ENCODE results near the gene TOMM70.

DNA sequence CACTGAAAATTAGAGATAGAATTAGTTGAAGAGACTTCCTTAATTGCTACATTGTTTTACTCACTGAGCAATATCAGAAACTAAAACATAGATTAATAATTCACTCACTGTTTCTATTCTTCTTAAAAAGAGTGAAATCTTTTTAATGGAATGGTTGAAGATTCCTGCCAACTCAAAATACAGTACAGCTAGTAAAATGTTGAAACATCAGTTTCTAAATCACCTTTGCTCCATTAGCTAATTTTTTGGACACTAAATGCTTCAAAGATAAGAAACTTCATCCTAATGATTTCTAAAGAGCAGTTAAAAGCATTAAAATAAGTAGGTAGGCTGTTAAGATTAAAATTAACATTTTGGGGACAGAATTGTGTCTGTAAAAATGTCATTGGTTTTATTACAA lies 76.8 kb downstream of the TOMM70 start:
- TF ChIP-seq RFX5 (IDR thresholded peaks at IDR 0.05; ENCODE audit: low read depth, low read length) (no peak), POLR2A (IDR thresholded peaks at IDR 0.05; ENCODE audit: low read depth, low read length) (no peak), CHD1 (IDR thresholded peaks at IDR 0.05; ENCODE audit: low read depth, low read length) (no peak), FOS (IDR thresholded peaks at IDR 0.05; ENCODE audit: low read depth, low read length) (no peak), RAD21 (IDR thresholded peaks at IDR 0.05; ENCODE audit: low read length) (no peak), BHLHE40 (IDR thresholded peaks at IDR 0.05; ENCODE audit: low read depth, low read length) (no peak), SMC3 (IDR thresholded peaks at IDR 0.05; ENCODE audit: low read depth, low read length) (no peak), RCOR1 (IDR thresholded peaks at IDR 0.05; ENCODE audit: insufficient replicate concordance, low read length) (no peak), MXI1 (IDR thresholded peaks at IDR 0.05; ENCODE audit: borderline replicate concordance, low read depth, low read length) (no peak), CEBPB (IDR thresholded peaks at IDR 0.05; ENCODE audit: low read depth, low read length) (no peak)
- TF ChIP-seq, protein P1, sequence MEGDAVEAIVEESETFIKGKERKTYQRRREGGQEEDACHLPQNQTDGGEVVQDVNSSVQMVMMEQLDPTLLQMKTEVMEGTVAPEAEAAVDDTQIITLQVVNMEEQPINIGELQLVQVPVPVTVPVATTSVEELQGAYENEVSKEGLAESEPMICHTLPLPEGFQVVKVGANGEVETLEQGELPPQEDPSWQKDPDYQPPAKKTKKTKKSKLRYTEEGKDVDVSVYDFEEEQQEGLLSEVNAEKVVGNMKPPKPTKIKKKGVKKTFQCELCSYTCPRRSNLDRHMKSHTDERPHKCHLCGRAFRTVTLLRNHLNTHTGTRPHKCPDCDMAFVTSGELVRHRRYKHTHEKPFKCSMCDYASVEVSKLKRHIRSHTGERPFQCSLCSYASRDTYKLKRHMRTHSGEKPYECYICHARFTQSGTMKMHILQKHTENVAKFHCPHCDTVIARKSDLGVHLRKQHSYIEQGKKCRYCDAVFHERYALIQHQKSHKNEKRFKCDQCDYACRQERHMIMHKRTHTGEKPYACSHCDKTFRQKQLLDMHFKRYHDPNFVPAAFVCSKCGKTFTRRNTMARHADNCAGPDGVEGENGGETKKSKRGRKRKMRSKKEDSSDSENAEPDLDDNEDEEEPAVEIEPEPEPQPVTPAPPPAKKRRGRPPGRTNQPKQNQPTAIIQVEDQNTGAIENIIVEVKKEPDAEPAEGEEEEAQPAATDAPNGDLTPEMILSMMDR (conservative IDR thresholded peaks at IDR 0.05; ENCODE audit: low read depth, low read length): no peak
- TF ChIP-seq, protein P2, sequence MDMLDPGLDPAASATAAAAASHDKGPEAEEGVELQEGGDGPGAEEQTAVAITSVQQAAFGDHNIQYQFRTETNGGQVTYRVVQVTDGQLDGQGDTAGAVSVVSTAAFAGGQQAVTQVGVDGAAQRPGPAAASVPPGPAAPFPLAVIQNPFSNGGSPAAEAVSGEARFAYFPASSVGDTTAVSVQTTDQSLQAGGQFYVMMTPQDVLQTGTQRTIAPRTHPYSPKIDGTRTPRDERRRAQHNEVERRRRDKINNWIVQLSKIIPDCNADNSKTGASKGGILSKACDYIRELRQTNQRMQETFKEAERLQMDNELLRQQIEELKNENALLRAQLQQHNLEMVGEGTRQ (IDR thresholded peaks at IDR 0.05; ENCODE audit: low read depth, low read length): no peak

Data from IMR-90 (cell line).